OCI-LY1 (cell line): Measurements from ENCODE around the gene TOMM5.

ENCODE experiments used
- H2AFZ ChIP-seq: fragments of 200-600 bp; sonication (generic), shearing (Covaris generic); 2 replicates; pipeline ENCODE4 v1.6.0; 2014; ENCODE audit warnings: antibody characterized with exemption, mild to moderate bottlenecking, low read length
- H3F3A ChIP-seq: fragments of 200-600 bp; sonication (generic), shearing (Covaris generic); 2 replicates; pipeline ENCODE4 v1.6.0; 2014; ENCODE audit warnings: mild to moderate bottlenecking, antibody characterized with exemption, low read length, moderate library complexity; ENCODE audit not compliant: insufficient read depth
- H3K27ac ChIP-seq: fragments of 200-600 bp; sonication (generic); 2 replicates; pipeline ENCODE4 v1.5.1; 2014; ENCODE audit warnings: low read length, mixed run types, mild to moderate bottlenecking, low read depth; ENCODE audit not compliant: poor library complexity, severe bottlenecking
- H3K27me3 ChIP-seq: fragments of 200-600 bp; sonication (generic); 2 replicates; pipeline ENCODE4 v1.6.0; 2014; ENCODE audit warnings: antibody characterized with exemption, mild to moderate bottlenecking, low read length, moderate library complexity; ENCODE audit not compliant: insufficient read depth
- H3K36me3 ChIP-seq: fragments of 200-600 bp; sonication (generic); 2 replicates; pipeline ENCODE4 v1.6.1; 2014; ENCODE audit warnings: mild to moderate bottlenecking, antibody characterized with exemption, low read length, moderate library complexity, mixed read lengths; ENCODE audit not compliant: insufficient read depth
- H3K4me1 ChIP-seq: fragments of 200-600 bp; sonication (generic); 2 replicates; pipeline ENCODE4 v1.5.1; 2014; ENCODE audit warnings: mild to moderate bottlenecking, low read length, moderate library complexity; ENCODE audit not compliant: insufficient read depth, severe bottlenecking
- H3K4me2 ChIP-seq: fragments of 200-600 bp; sonication (generic), shearing (Covaris generic); 2 replicates; pipeline ENCODE4 v1.6.1; 2014; ENCODE audit warnings: low read length
- H3K4me3 ChIP-seq: fragments of 200-600 bp; sonication (generic); 2 replicates; pipeline ENCODE4 v1.5.1; 2014; ENCODE audit warnings: low read length, low read depth, mild to moderate bottlenecking, mixed read lengths; ENCODE audit not compliant: poor library complexity, severe bottlenecking
- H3K79me2 ChIP-seq: fragments of 200-600 bp; shearing (Covaris generic); 2 replicates; pipeline ENCODE4 v1.6.1; 2016; ENCODE audit warnings: mixed run types, low read length, mixed read lengths; ENCODE audit not compliant: insufficient read depth
- H3K9ac ChIP-seq: fragments of 200-600 bp; sonication (generic), shearing (Covaris generic); 2 replicates; pipeline ENCODE4 v1.6.1; 2014; ENCODE audit warnings: mild to moderate bottlenecking, low read length, mixed read lengths
- H3K9me2 ChIP-seq: fragments of 200-600 bp; sonication (generic), shearing (Covaris generic); 2 replicates; pipeline ENCODE4 v1.6.1; 2014; ENCODE audit warnings: low read depth, mild to moderate bottlenecking, low read length, mixed read lengths
- H3K9me3 ChIP-seq: fragments of 200-600 bp; shearing (Covaris generic); 2 replicates; pipeline ENCODE4 v1.6.1; 2014; ENCODE audit warnings: low read length, mixed read lengths
- H4K20me1 ChIP-seq: fragments of 200-600 bp; sonication (generic), shearing (Covaris generic); 2 replicates; pipeline ENCODE4 v1.6.0; 2016; ENCODE audit warnings: mild to moderate bottlenecking, low read length; ENCODE audit not compliant: insufficient read depth
- CTCF ChIP-seq: fragments of 200-600 bp; sonication (generic), shearing (Covaris generic); IDR thresholded peaks from 2 replicates; pipeline ENCODE4 v1.5.1; 2017; ENCODE audit warnings: mild to moderate bottlenecking, antibody characterized with exemption, low read length, moderate library complexity, mixed read lengths
- EZH2 ChIP-seq: fragments of 200-600 bp; sonication (generic), shearing (Covaris generic); IDR thresholded peaks from 2 replicates; pipeline ENCODE4 v1.8.0; 2017; ENCODE audit warnings: borderline replicate concordance, mixed run types, mild to moderate bottlenecking, antibody characterized with exemption, low read length, moderate library complexity, mixed read lengths

Gene TOMM5

GRCh38 chr9:37547328-37547878, 45.0 kb downstream of the TOMM5 start:
- Histone ChIP-seq H3K9ac (no peak overlapping the region), H3K4me2 (no peak overlapping the region), H3K36me3 (peaks cover 17% of the 10 kb centered on the region), H3K79me2 (no peaks in the 10 kb centered on the region), H3K9me3 (no peaks in the 10 kb centered on the region), H3F3A (no peaks in the 10 kb centered on the region), H3K9me2 (no peaks in the 10 kb centered on the region), H4K20me1 (no peaks in the 10 kb centered on the region), H2AFZ (no peak overlapping the region), H3K27ac (no peak overlapping the region), H3K4me1 (peaks cover 17% of the 10 kb centered on the region), H3K4me3 (no peak overlapping the region), H3K27me3 (no peaks in the 10 kb centered on the region)
- TF ChIP-seq CTCF (no peak), EZH2 (no peak)

- no peaks in the 10 kb centered on the region for H3K9me2 ChIP-seq
- no peak overlapping the region for H3K4me3 ChIP-seq
- TF ChIP-seq EZH2 = no peak
- TF ChIP-seq CTCF = no peak
- no peaks in the 10 kb centered on the region for H3K79me2 ChIP-seq
- H4K20me1 ChIP-seq = no peaks in the 10 kb centered on the region
- no peaks in the 10 kb centered on the region for H3F3A ChIP-seq
- no peaks in the 10 kb centered on the region for H3K4me1 ChIP-seq
- no peaks in the 10 kb centered on the region for H3K9me3 ChIP-seq
- no peak overlapping the region for H3K27ac ChIP-seq
- no peaks in the 10 kb centered on the region for H3K27me3 ChIP-seq
- H3K36me3 ChIP-seq = peaks cover 48% of the 10 kb centered on the region
- no peak overlapping the region for H3K9ac ChIP-seq
- no peak overlapping the region for H2AFZ ChIP-seq
- H3K4me2 ChIP-seq = no peak overlapping the region
These were observed 48.9 kb downstream of the TOMM5 start for GRCh38 chr9:37543468-37543867.

DNA sequence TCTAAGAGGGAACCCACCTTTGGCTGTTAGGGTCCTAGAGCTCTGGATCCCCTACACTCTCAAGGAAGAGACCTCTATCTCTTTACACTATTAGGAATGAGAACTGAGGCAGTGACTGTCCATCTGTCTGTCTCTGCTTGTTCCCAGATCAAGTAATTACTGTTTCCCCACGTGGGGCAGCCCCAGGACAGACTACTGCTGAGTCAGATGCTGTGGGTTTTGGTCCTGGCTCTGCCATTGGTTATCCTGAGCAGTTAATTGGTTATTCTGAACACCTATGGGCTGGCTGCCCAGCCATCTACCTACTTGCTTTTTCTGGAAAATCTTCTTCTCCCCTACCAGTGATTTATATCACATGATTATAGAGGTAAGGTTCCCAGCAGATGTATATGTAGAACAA, 49.5 kb downstream of the TOMM5 start:
- Histone ChIP-seq H3K9ac (no peak overlapping the region), H3K9me3 (no peaks in the 10 kb centered on the region), H3K9me2 (no peaks in the 10 kb centered on the region), H3F3A (no peaks in the 10 kb centered on the region), H3K79me2 (no peaks in the 10 kb centered on the region), H3K4me1 (no peaks in the 10 kb centered on the region), H3K27ac (no peak overlapping the region), H2AFZ (no peak overlapping the region), H3K27me3 (no peaks in the 10 kb centered on the region), H3K36me3 (peaks cover 53% of the 10 kb centered on the region), H3K4me3 (no peak overlapping the region), H4K20me1 (no peaks in the 10 kb centered on the region), H3K4me2 (no peak overlapping the region)
- TF ChIP-seq CTCF (no peak), EZH2 (no peak)
